ENCODE results near the gene PC. TPM values are rescaled to one million over a fixed set of nuclear protein-coding genes. Genes with fewer than 3 reads are reported as not detected.

Gene PC
- total RNA-seq, 1 donor from 2014 or later, result 25.7 TPM

- Mint-ChIP-seq H3K4me1 (ENCODE audit: unreplicated experiment) (peaks cover 4% of the 10 kb centered on the region), H3K9me3 (no peaks in the 10 kb centered on the region), H3K27me3 (no peaks in the 10 kb centered on the region), H3K27ac (no peak overlapping the region), H3K36me3 (no peaks in the 10 kb centered on the region), H3K4me3 (no peak overlapping the region)
- DNase-seq (ENCODE audit: extremely low spot score, unreplicated experiment), result no peak
- TF ChIP-seq, protein P1, sequence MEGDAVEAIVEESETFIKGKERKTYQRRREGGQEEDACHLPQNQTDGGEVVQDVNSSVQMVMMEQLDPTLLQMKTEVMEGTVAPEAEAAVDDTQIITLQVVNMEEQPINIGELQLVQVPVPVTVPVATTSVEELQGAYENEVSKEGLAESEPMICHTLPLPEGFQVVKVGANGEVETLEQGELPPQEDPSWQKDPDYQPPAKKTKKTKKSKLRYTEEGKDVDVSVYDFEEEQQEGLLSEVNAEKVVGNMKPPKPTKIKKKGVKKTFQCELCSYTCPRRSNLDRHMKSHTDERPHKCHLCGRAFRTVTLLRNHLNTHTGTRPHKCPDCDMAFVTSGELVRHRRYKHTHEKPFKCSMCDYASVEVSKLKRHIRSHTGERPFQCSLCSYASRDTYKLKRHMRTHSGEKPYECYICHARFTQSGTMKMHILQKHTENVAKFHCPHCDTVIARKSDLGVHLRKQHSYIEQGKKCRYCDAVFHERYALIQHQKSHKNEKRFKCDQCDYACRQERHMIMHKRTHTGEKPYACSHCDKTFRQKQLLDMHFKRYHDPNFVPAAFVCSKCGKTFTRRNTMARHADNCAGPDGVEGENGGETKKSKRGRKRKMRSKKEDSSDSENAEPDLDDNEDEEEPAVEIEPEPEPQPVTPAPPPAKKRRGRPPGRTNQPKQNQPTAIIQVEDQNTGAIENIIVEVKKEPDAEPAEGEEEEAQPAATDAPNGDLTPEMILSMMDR (conservative IDR thresholded peaks at IDR 0.05), result no peak
Observed at GRCh38 chr11:66981976-66982578, 23.9 kb upstream of the PC start.

DNA sequence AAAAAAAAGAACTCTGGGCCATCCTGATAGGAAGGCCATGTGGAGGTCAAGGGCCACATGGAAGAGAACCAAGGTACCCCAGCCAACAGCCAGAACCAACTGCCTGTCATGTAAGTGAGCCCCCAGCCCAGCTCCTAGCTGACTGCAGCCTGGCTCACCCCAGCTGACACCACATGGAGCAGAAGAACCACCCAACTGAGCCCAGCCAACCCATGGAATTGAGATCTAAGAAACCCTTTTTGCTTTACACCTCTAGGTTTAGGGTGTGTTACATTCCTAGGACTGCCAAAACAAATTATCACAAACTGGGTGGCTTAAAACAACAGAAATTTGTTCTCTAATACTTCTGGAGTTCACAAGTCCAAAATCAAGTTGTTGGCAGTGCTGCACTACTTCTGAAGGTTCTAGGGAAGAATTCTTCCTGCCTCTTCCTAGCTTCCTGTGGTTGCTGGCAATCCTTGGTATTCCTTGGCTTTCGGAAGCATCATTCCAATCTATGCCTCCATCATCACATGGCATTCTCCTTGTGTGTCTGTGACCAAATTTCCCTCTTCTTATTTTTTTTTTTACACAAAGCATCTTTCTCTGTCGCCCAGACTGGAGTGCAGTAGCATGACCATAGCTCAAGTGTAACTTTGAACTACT is 21.3 kb upstream of the PC start:
- no peak for DNase-seq (ENCODE audit: extremely low spot score, unreplicated experiment)
- TF ChIP-seq, protein P1 (conservative IDR thresholded peaks at IDR 0.05), result no peak
- no peak overlapping the region for H3K27ac Mint-ChIP-seq
- H3K4me1 Mint-ChIP-seq (ENCODE audit: unreplicated experiment), result peaks cover 7% of the 10 kb centered on the region
- no peak overlapping the region for H3K4me3 Mint-ChIP-seq
- no peaks in the 10 kb centered on the region for H3K9me3 Mint-ChIP-seq
- no peaks in the 10 kb centered on the region for H3K36me3 Mint-ChIP-seq
- H3K27me3 Mint-ChIP-seq, result no peaks in the 10 kb centered on the region

GRCh38 chr11:66978717-66979116 is 20.5 kb upstream of the PC start:
- peaks cover 7% of the 10 kb centered on the region for H3K4me1 Mint-ChIP-seq (ENCODE audit: unreplicated experiment)
- no peak overlapping the region for H3K27ac Mint-ChIP-seq
- no peak overlapping the region for H3K4me3 Mint-ChIP-seq
- H3K36me3 Mint-ChIP-seq, result no peaks in the 10 kb centered on the region
- no peaks in the 10 kb centered on the region for H3K9me3 Mint-ChIP-seq
- TF ChIP-seq, protein P1 (conservative IDR thresholded peaks at IDR 0.05), result no peak
- H3K27me3 Mint-ChIP-seq, result no peaks in the 10 kb centered on the region
- no peak for DNase-seq (ENCODE audit: extremely low spot score, unreplicated experiment)

GRCh38 chr11:66978229-66978628 is 20.0 kb upstream of the PC start:
- TF ChIP-seq, protein P1 (conservative IDR thresholded peaks at IDR 0.05), result no peak
- H3K9me3 Mint-ChIP-seq, result no peaks in the 10 kb centered on the region

GRCh38 chr11:66976925-66977324 is 18.7 kb upstream of the PC start:
- DNase-seq (ENCODE audit: extremely low spot score, unreplicated experiment), result no peak
- TF ChIP-seq, protein P1 (conservative IDR thresholded peaks at IDR 0.05), result no peak
- Mint-ChIP-seq H3K4me1 (ENCODE audit: unreplicated experiment) (peaks cover 4% of the 10 kb centered on the region), H3K27ac (no peak overlapping the region), H3K36me3 (no peaks in the 10 kb centered on the region), H3K9me3 (no peaks in the 10 kb centered on the region), H3K4me3 (no peak overlapping the region), H3K27me3 (no peaks in the 10 kb centered on the region)

More at GRCh38 chr11:66978229-66978628, 20.0 kb upstream of the PC start:
- Mint-ChIP-seq H3K4me1 (ENCODE audit: unreplicated experiment) (peaks cover 7% of the 10 kb centered on the region), H3K36me3 (no peaks in the 10 kb centered on the region), H3K27ac (no peak overlapping the region), H3K4me3 (no peak overlapping the region), H3K27me3 (no peaks in the 10 kb centered on the region)
- DNase-seq (ENCODE audit: extremely low spot score, unreplicated experiment), result no peak

All from type B pancreatic cell (in vitro differentiated cells).